ENCODE results near the gene SPEF1. TPM values are rescaled to one million over a fixed set of nuclear protein-coding genes. Genes with fewer than 3 reads are reported as not detected.

SPEF1 gene
- total and polyA plus RNA-seq, 10 of the 15 experiments (the other 5 are each of a cell fraction or from before 2014, with no cell fraction given), result 0.12 TPM; not detected in 9

- H3K9ac ChIP-seq (ENCODE audit: control insufficient read depth, insufficient read depth, low read length), result no peak overlapping the region
- CTCF ChIA-PET, result interaction anchor here (1.6 to 3.3 kb wide), 2 partner anchors 9 to 96 kb away, joined by 4 to 29 read pairs; partner anchors contain the start of gene ADISSP
- no peak for TF ChIP-seq CBX5 (IDR thresholded peaks at IDR 0.05; ENCODE audit: low read depth)
- TF ChIP-seq KAT2A (conservative IDR thresholded peaks at IDR 0.05; ENCODE audit: control insufficient read depth, low read depth, low read length), result no peak
- TF ChIP-seq ZBTB40 (IDR thresholded peaks at IDR 0.05; ENCODE audit: borderline replicate concordance), result no peak
- TF ChIP-seq CEBPB (IDR thresholded peaks at IDR 0.05; ENCODE audit: borderline replicate concordance in 1 of 2, low read depth in 2 of 2, low read length in 2 of 2), result no peak
- TF ChIP-seq NBN (IDR thresholded peaks at IDR 0.05), result no peak
- no peak for TF ChIP-seq NRF1 (conservative IDR thresholded peaks at IDR 0.05; ENCODE audit: low read depth, low read length)
- TF ChIP-seq, protein P1, sequence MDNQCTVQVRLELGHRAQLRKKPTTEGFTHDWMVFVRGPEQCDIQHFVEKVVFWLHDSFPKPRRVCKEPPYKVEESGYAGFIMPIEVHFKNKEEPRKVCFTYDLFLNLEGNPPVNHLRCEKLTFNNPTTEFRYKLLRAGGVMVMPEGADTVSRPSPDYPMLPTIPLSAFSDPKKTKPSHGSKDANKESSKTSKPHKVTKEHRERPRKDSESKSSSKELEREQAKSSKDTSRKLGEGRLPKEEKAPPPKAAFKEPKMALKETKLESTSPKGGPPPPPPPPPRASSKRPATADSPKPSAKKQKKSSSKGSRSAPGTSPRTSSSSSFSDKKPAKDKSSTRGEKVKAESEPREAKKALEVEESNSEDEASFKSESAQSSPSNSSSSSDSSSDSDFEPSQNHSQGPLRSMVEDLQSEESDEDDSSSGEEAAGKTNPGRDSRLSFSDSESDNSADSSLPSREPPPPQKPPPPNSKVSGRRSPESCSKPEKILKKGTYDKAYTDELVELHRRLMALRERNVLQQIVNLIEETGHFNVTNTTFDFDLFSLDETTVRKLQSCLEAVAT (IDR thresholded peaks at IDR 0.05), result no peak
- TF ChIP-seq ZNF217 (IDR thresholded peaks at IDR 0.05), result no peak
- no peak for TF ChIP-seq STAT1 (conservative IDR thresholded peaks at IDR 0.05)
- no peak for TF ChIP-seq BRCA1 (IDR thresholded peaks at IDR 0.05; ENCODE audit: low read depth, low read length)
- no peak for TF ChIP-seq ZNF687 (IDR thresholded peaks at IDR 0.05)
- TF ChIP-seq KDM1A (IDR thresholded peaks at IDR 0.05; ENCODE audit: borderline replicate concordance), result no peak
- TF ChIP-seq EGR1 (IDR thresholded peaks at IDR 0.05; ENCODE audit: borderline replicate concordance in 1 of 2, low read depth in 2 of 2, low read length in 2 of 2), result no peak
- TF ChIP-seq ETV6 (conservative IDR thresholded peaks at IDR 0.05 in 1 of 2, IDR thresholded peaks at IDR 0.05 in 1 of 2; ENCODE audit: borderline replicate concordance in 1 of 2, low read depth in 1 of 2), result no peak
- no peak for TF ChIP-seq TBL1XR1 (IDR thresholded peaks at IDR 0.05; ENCODE audit: low read depth, low read length)
- TF ChIP-seq IKZF1 (conservative IDR thresholded peaks at IDR 0.05), result no peak
Measured at GRCh38 chr20:3758566-3758965, 22.7 kb downstream of the SPEF1 start.

More at GRCh38 chr20:3758566-3758965, 22.7 kb downstream of the SPEF1 start:
- H3K9me3 ChIP-seq (replicated peaks; ENCODE audit: control insufficient read depth, insufficient read depth, low read length), result no peaks in the 10 kb centered on the region
- H3K4me2 ChIP-seq (ENCODE audit: control insufficient read depth, insufficient read depth), result no peak overlapping the region
- H3K4me1 ChIP-seq (ENCODE audit: control insufficient read depth, insufficient read depth, low read length), result peaks cover 5% of the 10 kb centered on the region; the same call in 1 of the 2 replicates
- in situ Hi-C loops (cut with MboI) (no loop called here), intact Hi-C loops (cut with micrococcal nuclease; ENCODE audit: unreplicated experiment) (no loop called here)
- no peaks in the 10 kb centered on the region for H3K79me2 ChIP-seq (ENCODE audit: control insufficient read depth, insufficient read depth, low read length)
- FAIRE-seq (no peak), ATAC-seq (no peak), DNase-seq (ENCODE audit: low read depth, low spot score) (no peak)
- no TSS peak for BruUV-seq (replicated peaks)
- ChIA-PET RAD21 (ENCODE audit: unreplicated experiment) (no interaction called here), SMC1A (ENCODE audit: uncharacterized antibody, unreplicated experiment) (interaction anchor here (2.0 kb wide), 1 partner anchor 11 kb away, joined by 6 read pairs; no protein-coding TSS in a partner anchor), POLR2A (no interaction called here)
- no peaks in the 10 kb centered on the region for H4K20me1 ChIP-seq (ENCODE audit: control insufficient read depth, insufficient read depth)
- H3K36me3 ChIP-seq (ENCODE audit: control insufficient read depth in 2 of 2, insufficient read depth in 2 of 2, low read length in 1 of 2), result peaks cover 0 to 2% of the 10 kb centered on the region in 2 experiments; a peak in 1 of 4 replicates
- 77% methylated on average over 11 of the region's 11 CpGs for WGBS (ENCODE audit: insufficient coverage, insufficient replicate concordance, low lambda C conversion rate, missing lambda C conversion rate)
- no peaks in the 10 kb centered on the region for H3K27me3 ChIP-seq (replicated peaks in 1 of 2; ENCODE audit: control insufficient read depth in 2 of 2, insufficient read depth in 2 of 2, low read length in 1 of 2)
- H2AFZ ChIP-seq (ENCODE audit: control insufficient read depth, low read depth, low read length), result no peak overlapping the region
- H3K4me3 ChIP-seq, result no peak overlapping the region
- no peak overlapping the region for H3K27ac ChIP-seq (ENCODE audit: control insufficient read depth, insufficient read depth)
